HepG2 (cell line): ENCODE measurements around the gene LYRM1. TPM values are rescaled to one million over a fixed set of nuclear protein-coding genes. Genes with fewer than 3 reads are reported as not detected.

ENCODE experiments used
- HMGXB3 ChIP-seq: sonication (generic); formaldehyde crosslinking; IDR thresholded peaks from 2 replicates; pipeline ENCODE4 v1.4.0; 2020; ENCODE audit warnings: missing genetic modification reagents, borderline replicate concordance
- IKZF1 ChIP-seq: fragments of 450-650 bp; IDR thresholded peaks from 2 replicates; pipeline ENCODE4 v1.7.1; 2016
- JUN ChIP-seq: sonication (generic); formaldehyde crosslinking; IDR thresholded peaks from 2 replicates; pipeline ENCODE4 v1.4.0; 2020; ENCODE audit warnings: mild to moderate bottlenecking, missing genetic modification reagents
- KLF12 ChIP-seq: sonication (generic); formaldehyde crosslinking; IDR thresholded peaks from 2 replicates; pipeline ENCODE4 v1.4.0; 2020; ENCODE audit warnings: missing genetic modification reagents, borderline replicate concordance
- ONECUT2 ChIP-seq: sonication (generic); formaldehyde crosslinking; IDR thresholded peaks from 2 replicates; pipeline ENCODE4 v1.4.0; 2020; ENCODE audit warnings: missing genetic modification reagents
- RBM39 ChIP-seq: fragments of 200-400 bp; formaldehyde crosslinking; IDR thresholded peaks from one replicate; pipeline ENCODE4 v1.6.1; 2018; ENCODE audit warnings: antibody characterized with exemption, mild to moderate bottlenecking, low read depth, low read length; ENCODE audit not compliant: poor library complexity, severe bottlenecking
- RFX3 ChIP-seq: IDR thresholded peaks from 2 replicates; pipeline ENCODE4 v1.6.1; 2016; ENCODE audit warnings: missing biosample characterization, missing genetic modification reagents
- SIX4 ChIP-seq: sonication (generic); formaldehyde crosslinking; IDR thresholded peaks from 2 replicates; pipeline ENCODE4 v1.4.0; 2020; ENCODE audit warnings: missing genetic modification reagents
- SMAD3 ChIP-seq: sonication (generic); formaldehyde crosslinking; IDR thresholded peaks from 2 replicates; pipeline ENCODE4 v1.4.0; 2020; ENCODE audit warnings: missing genetic modification reagents
- STAT6 ChIP-seq: sonication (generic); formaldehyde crosslinking; IDR thresholded peaks from 2 replicates; pipeline ENCODE4 v1.4.0; 2020; ENCODE audit warnings: missing genetic modification reagents, mild to moderate bottlenecking, borderline replicate concordance
- SYNCRIP ChIP-seq: fragments of 200-400 bp; formaldehyde crosslinking; IDR thresholded peaks from 2 replicates; pipeline ENCODE4 v1.6.1; 2018; ENCODE audit warnings: mild to moderate bottlenecking, low read depth, low read length; ENCODE audit not compliant: insufficient read depth
- TCF7L2 ChIP-seq: IDR thresholded peaks from 2 replicates; pipeline ENCODE4 v1.6.1; 2011; ENCODE audit warnings: mild to moderate bottlenecking, low read depth, low read length, moderate library complexity
- ZBTB2 ChIP-seq: sonication (generic); formaldehyde crosslinking; IDR thresholded peaks from 2 replicates; pipeline ENCODE4 v1.8.0; 2022; ENCODE audit warnings: low read depth, missing genetic modification reagents
- ZNF180 ChIP-seq: sonication (generic); formaldehyde crosslinking; IDR thresholded peaks from 2 replicates; pipeline ENCODE4 v1.4.0; 2020; ENCODE audit warnings: low read depth, missing genetic modification reagents, borderline replicate concordance
- ZNF331 ChIP-seq: sonication (generic); formaldehyde crosslinking; IDR thresholded peaks from 2 replicates; pipeline ENCODE4 v1.4.0; 2020; ENCODE audit warnings: missing genetic modification reagents
- ZNF746 ChIP-seq: sonication (generic); formaldehyde crosslinking; IDR thresholded peaks from 2 replicates; pipeline ENCODE4 v1.8.0; 2022; ENCODE audit warnings: mild to moderate bottlenecking, missing genetic modification reagents
- ZSCAN9 ChIP-seq: IDR thresholded peaks from 2 replicates; pipeline ENCODE4 v1.6.1; 2016; ENCODE audit warnings: borderline replicate concordance
- polyA plus RNA-seq, 8 experiments: library from polyadenylated mRNA; depleted of rRNA in 3 of 8; stranded (reverse) in 7 of 8; unstranded in 1 of 8; fragments of >200 nt; fragmentation: Illumina TruSeq in 4 of 8; extraction: Trizol in 4 of 8; gene quantifications; 2 replicates each; pipeline versions ENCODE4 v1.2.1 to v1.2.3, GENCODE V29; 2011 to 2016; ENCODE audit warnings: low read depth in 4 of 8, missing spikeins in 1 of 8, mixed read lengths in 1 of 8; ENCODE audit not compliant: insufficient read depth in 1 of 8
- total RNA-seq, 5 experiments: library from RNA; depleted of rRNA; stranded (reverse); fragments of >200 nt; fragmentation: Illumina TruSeq; extraction: Trizol; gene quantifications; 2 replicates each; pipeline ENCODE4 v1.2.3, GENCODE V29; 2016; ENCODE audit warnings: low read depth in 1 of 5
- TF ChIP-seq, protein P1 (sequence below): sonication (generic); formaldehyde crosslinking; IDR thresholded peaks from 2 replicates; pipeline ENCODE4 v1.4.0; 2020; ENCODE audit warnings: mild to moderate bottlenecking, missing genetic modification reagents
- TF ChIP-seq, protein P2 (sequence below): sonication (generic); formaldehyde crosslinking; IDR thresholded peaks from 2 replicates; pipeline ENCODE4 v1.5.0; 2020; ENCODE audit warnings: mild to moderate bottlenecking, low read depth, missing genetic modification reagents, borderline replicate concordance

Gene LYRM1
- total and polyA plus RNA-seq, 2 of the 13 experiments (the other 11 are each of a cell fraction or from before 2014, with no cell fraction given) = 59.2 to 82.6 TPM

GRCh38 chr16:20900299-20901067, at the start of gene LYRM1, which contains the start of gene DCUN1D3 (continued):
- TF ChIP-seq HMGXB3 (no peak), STAT6 (CRISPR knock-in tag) (peak; percentile 27; the same call in 1 of the 2 replicates), TCF7L2 (no peak), SYNCRIP (no peak), ZNF331 (CRISPR knock-in tag) (peak; percentile 68), RBM39 (peak; percentile 93), ZNF180 (CRISPR knock-in tag) (peak; percentile 37; the same call in 1 of the 2 replicates), RFX3 (peak; percentile 71), ZNF746 (CRISPR knock-in tag) (peak; percentile 59), KLF12 (CRISPR knock-in tag) (peak; percentile 77; the same call in 1 of the 2 replicates), ONECUT2 (CRISPR knock-in tag) (no peak), ZSCAN9 (peak; percentile 85; the same call in 1 of the 2 replicates), ZBTB2 (CRISPR knock-in tag) (peak; percentile 92), SIX4 (CRISPR knock-in tag) (no peak; the same call in 1 of the 2 replicates), JUN (CRISPR knock-in tag) (no peak; the same call in none of the 2 replicates), SMAD3 (CRISPR knock-in tag) (peak; percentile 57), IKZF1 (no peak)
- TF ChIP-seq, protein P1, sequence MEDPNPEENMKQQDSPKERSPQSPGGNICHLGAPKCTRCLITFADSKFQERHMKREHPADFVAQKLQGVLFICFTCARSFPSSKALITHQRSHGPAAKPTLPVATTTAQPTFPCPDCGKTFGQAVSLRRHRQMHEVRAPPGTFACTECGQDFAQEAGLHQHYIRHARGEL (CRISPR knock-in tag) = peak; percentile 95
- TF ChIP-seq, protein P2, sequence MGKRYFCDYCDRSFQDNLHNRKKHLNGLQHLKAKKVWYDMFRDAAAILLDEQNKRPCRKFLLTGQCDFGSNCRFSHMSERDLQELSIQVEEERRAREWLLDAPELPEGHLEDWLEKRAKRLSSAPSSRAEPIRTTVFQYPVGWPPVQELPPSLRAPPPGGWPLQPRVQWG (CRISPR knock-in tag) = no peak; the same call in 1 of the 2 replicates
